GM21723 (cell line): ENCODE measurements around the gene PKD1.
"Not testable (repeated sequence)": the region's sequence is repeated elsewhere in the genome, so short reads cannot be mapped to it uniquely, and the experiment has no call there.

Experiments
- ATAC-seq: cut with Tn5 transposase; IDR thresholded peaks from one replicate; pipeline ENCODE4 v1.9.1; 2021; ENCODE audit warnings: mild to moderate bottlenecking, moderate library complexity; ENCODE audit not compliant: unreplicated experiment

The PKD1 gene

GRCh38 chr16:2152695-2153506, 17.2 kb upstream of the PKD1 start:
- ATAC-seq, result no peak

- ATAC-seq, result no peak
Observed at GRCh38 chr16:2151188-2152091, 15.7 kb upstream of the PKD1 start.

DNA sequence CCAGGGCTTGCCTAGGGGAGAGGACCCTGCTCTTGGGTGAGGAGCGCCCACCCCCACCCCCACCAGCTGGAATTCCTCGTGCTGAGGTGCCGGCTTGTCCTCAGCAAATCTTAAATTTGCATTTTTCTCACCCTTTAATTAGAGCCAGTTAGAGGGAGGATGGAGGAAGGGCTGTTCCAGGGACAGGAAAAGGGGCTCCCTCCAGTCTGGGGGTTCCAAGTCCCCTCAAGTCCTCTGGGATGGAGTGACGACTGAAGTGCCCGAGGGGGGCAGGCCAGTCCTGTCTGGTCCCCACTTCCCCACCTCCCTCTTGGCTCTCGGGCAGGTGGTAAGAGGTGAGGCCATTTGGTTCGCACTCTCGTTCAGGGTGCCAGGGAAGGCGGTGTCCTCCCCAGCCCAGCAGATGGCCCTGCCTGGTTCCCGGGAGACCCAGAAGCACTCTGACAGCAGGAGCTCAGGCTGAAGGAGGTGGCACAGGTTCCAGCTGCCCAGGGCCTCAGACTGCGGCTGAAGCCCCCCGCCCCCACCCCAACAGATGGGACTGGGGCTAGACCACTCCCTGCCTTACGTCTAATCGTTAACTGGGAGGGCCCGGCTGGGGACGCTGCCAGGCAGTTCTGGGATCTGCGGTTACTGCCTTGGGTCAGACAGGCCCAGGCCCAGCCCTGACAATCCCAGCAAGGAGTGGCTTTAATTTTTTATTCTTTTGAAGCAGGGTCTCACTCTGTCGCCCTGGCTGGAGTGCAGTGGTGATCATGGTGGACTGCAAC, 14.9 kb upstream of the PKD1 start:
- ATAC-seq, result no peak

GRCh38 chr16:2149630-2150417, 14.1 kb upstream of the PKD1 start:
- no peak for ATAC-seq

DNA sequence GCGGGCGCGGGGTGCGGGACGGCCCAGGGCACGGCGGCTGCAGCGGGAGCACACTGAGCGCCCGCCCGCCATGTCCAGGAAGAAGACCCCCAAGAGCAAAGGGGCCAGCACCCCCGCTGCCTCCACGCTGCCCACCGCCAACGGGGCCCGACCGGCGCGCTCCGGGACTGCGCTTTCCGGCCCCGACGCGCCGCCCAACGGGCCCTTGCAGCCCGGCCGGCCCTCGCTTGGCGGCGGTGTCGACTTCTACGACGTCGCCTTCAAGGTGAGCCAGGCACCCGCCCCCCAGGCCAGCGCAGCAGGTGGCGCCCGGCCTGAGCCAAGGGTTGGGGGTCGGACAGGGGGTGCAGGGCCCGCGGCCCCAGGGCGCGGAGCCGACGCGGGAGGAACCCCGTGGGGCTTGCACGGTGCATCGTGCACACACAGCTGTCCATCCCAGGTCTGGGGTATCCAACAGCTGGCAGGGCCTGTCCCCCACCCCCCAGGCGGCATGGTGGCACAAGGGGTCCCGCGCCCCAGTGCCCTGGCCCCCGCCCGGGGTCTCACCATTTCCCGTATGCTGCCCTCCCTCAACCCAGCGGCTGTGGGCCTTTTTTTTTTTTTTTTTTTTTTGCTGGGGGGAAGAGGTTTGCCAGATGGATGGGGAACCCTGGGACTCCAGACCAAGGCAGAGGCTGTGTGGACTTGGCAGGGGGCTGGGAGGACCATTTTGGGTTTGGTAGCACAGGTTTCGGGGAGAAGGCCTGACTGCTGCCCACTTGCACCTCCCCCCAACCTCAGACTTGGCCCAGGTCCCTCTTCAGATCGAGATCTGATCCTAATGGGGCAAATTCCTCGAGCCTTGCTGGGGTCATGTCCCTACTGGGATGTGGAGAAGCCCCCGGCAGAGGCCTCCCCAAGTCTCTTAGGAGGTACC, 13.3 kb upstream of the PKD1 start:
- no peak for ATAC-seq

- no peak for ATAC-seq
Observed at GRCh38 chr16:2147981-2148671, 12.4 kb upstream of the PKD1 start, which contains the start of gene RAB26. Gene RAB26, plus strand, starts transcription at chr16:2148625. Its CDS starts 159 bp downstream, at chr16:2148784.

- ATAC-seq, result no peak
Observed at GRCh38 chr16:2147378-2147777, 11.7 kb upstream of the PKD1 start.

DNA sequence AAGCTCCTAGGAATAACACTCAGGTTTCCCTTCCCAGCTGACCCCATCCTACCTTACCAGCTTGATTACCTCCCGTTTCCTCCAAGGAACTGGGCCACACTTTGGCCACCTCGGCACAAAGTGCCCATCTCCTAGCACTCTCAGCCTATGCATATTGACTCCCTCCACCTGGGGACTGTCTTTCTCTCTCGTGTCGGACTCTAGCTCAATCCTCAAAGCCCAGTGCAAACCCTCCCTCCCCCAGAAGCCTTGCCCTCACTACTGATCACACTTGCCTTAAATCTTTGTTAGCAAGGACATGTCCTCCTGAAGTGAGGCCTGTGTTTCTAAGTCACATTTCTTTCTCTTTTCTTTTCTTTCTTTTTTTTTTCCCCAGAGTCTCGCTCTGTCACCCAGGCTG, 10.1 kb upstream of the PKD1 start:
- ATAC-seq, result no peak

GRCh38 chr16:2143878-2144485, 8.3 kb upstream of the PKD1 start:
- no peak for ATAC-seq

- no peak for ATAC-seq
Observed at GRCh38 chr16:2142942-2143877, 7.5 kb upstream of the PKD1 start.

- ATAC-seq, result not testable (repeated sequence)
Observed at GRCh38 chr16:2135071-2135470, 627 bp downstream of the PKD1 start.

DNA sequence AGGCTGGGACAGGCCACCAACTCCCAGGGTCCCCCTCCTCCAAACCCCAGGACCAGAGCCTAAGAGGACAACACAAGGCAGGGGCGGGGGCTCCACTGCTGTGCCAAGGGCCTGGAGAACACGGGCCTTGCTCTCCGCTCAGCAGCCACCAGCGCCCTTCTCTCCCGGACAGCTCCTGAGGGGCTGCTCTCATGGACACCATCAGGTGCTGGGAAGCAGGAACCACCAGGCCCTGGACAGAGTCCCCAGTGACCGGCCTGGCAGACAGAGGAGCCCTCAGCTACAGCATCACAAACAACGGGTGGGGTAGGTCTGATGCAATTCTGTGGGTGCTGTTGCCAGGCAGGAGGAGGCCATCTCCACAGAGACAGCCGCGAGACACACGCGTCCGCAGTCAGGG, 1.9 kb downstream of the PKD1 start:
- not testable (repeated sequence) for ATAC-seq

- ATAC-seq, result not testable (repeated sequence)
Observed at GRCh38 chr16:2129890-2130447, 5.7 kb downstream of the PKD1 start.

DNA sequence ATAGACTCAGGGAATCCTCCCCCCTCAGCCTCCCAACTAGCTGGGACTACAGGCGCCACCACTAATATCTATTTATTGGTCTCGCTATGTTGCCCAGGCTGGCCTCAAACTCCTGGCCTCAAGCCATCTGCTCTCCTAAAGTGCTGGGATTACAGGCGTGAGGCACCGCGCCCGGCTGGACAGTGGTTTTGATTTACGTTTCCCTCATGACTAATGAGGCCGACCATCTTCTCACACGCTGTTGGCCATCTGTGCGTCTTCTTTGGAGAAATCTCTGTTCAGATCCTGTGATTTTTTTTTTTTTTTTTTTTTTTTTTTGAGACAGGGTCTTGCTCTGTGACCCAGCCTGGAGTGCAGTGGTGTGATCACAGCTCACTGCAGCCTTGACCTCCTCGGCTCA, 6.4 kb downstream of the PKD1 start:
- ATAC-seq, result not testable (repeated sequence)

DNA sequence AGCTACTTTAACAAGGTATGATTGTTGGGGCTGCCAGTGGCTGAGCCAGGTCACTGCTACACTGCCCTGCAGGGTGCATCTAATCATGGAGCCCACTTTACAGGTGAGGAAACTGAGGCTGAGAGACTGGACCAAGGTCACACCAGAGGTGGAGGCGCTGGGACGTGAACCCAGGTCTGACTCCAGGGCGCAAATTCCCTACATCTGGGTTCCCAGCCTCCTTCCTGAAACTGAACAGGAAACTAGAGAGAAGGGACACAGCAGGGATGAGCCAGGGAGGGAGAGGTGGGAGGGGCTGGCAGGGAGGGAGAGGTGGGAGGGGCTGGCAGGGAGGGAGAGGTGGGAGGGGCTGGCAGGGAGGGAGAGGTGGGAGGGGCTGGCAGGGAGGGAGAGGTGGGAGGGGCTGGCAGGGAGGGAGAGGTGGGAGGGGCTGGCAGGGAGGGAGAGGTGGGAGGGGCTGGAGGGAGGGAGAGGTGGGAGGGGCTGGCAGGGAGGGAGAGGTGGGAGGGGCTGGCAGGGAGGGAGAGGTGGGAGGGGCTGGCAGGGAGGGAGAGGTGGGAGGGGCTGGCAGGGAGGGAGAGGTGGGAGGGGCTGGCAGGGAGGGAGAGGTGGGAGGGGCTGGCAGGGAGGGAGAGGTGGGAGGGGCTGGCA, 7.9 kb downstream of the PKD1 start:
- ATAC-seq, result not testable (repeated sequence)

DNA sequence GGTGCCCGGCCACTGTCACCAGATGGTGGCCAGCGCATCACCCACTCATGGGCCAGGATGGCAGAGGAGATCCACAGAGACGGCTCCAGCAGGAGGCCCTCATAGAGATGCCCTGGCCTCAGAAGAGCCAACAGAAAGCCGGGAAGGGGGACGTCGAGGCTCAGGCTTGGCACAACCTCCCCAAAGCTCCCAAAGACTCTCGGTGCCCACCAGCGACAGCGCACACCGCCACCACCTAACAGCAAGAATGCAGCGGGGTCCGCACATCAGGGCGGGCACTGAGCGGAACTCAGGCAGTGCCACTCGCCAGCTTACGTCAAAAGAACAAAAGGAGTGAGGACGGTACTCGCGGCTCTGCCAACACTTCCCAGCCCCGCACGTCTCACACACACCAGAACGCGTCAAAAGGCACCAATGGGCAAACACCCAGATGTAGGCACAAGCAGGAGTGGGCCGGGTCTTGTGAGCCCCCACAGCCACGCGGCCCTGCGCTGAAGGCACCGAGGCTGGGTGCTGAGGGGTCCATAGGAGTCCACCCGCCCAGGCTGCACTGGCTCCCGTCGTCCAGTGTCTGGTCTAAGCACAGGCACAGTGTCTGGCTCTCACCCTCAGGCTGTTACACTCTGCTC, 8.7 kb downstream of the PKD1 start:
- not testable (repeated sequence) for ATAC-seq
